ENCODE results near the gene PANX1. TPM values are rescaled to one million over a fixed set of nuclear protein-coding genes. Genes with fewer than 3 reads are reported as not detected.

Gene PANX1
- total and polyA plus RNA-seq, 10 of the 15 experiments (the other 5 are each of a cell fraction or from before 2014, with no cell fraction given): 3.3 to 18.7 (median 14.4) TPM

- TF ChIP-seq HSF1 (IDR thresholded peaks at IDR 0.05; ENCODE audit: low read depth, low read length): no peak
These were observed 49.7 kb downstream of the PANX1 start (continued) for GRCh38 chr11:94178331-94178730.

- Histone ChIP-seq H3K4me3 (no peak overlapping the region), H3K79me2 (ENCODE audit: control insufficient read depth, insufficient read depth, low read length) (no peaks in the 10 kb centered on the region), H3K36me3 (ENCODE audit: control insufficient read depth in 2 of 2, insufficient read depth in 2 of 2, low read length in 1 of 2) (peaks cover 3 to 20% of the 10 kb centered on the region in 2 experiments), H2AFZ (ENCODE audit: control insufficient read depth, low read depth, low read length) (no peak overlapping the region), H3K27me3 (replicated peaks in 1 of 2; ENCODE audit: control insufficient read depth in 2 of 2, insufficient read depth in 2 of 2, low read length in 1 of 2) (no peaks in the 10 kb centered on the region), H4K20me1 (ENCODE audit: control insufficient read depth, insufficient read depth) (no peaks in the 10 kb centered on the region), H3K4me2 (ENCODE audit: control insufficient read depth, insufficient read depth) (no peak overlapping the region), H3K9ac (ENCODE audit: control insufficient read depth, insufficient read depth, low read length) (no peak overlapping the region), H3K9me3 (replicated peaks; ENCODE audit: control insufficient read depth, insufficient read depth, low read length) (no peaks in the 10 kb centered on the region; the same call in 2 of the 3 replicates), H3K27ac (ENCODE audit: control insufficient read depth, insufficient read depth) (no peak overlapping the region), H3K4me1 (ENCODE audit: control insufficient read depth, insufficient read depth, low read length) (peaks cover 9% of the 10 kb centered on the region)
- intact Hi-C loops (cut with micrococcal nuclease; ENCODE audit: unreplicated experiment) (loop anchor here (5.0 kb wide), 3 partner anchors 93 to 257 kb away; no protein-coding TSS in a partner anchor), in situ Hi-C loops (cut with MboI) (loop anchor here (10.0 kb wide), 1 partner anchor 235 kb away; no protein-coding TSS in a partner anchor)
- no TSS peak for BruUV-seq (replicated peaks)
- TF ChIP-seq RB1 (IDR thresholded peaks at IDR 0.05; ENCODE audit: borderline replicate concordance) (no peak), NFYA (IDR thresholded peaks at IDR 0.05; ENCODE audit: borderline replicate concordance, low read depth, low read length) (no peak), CBFB (IDR thresholded peaks at IDR 0.05; ENCODE audit: low read depth) (no peak), HSF1 (IDR thresholded peaks at IDR 0.05; ENCODE audit: low read depth, low read length) (no peak)
- ChIA-PET RAD21 (ENCODE audit: unreplicated experiment) (no interaction called here), SMC1A (ENCODE audit: uncharacterized antibody, unreplicated experiment) (no interaction called here), POLR2A (no interaction called here), CTCF (interaction anchor here (0.6 to 1.3 kb wide), 2 partner anchors 12 to 375 kb away, joined by 3 read pairs; no protein-coding TSS in a partner anchor)
- FAIRE-seq (no peak), DNase-seq (ENCODE audit: low read depth, low spot score) (no peak), ATAC-seq (no peak)
- WGBS (ENCODE audit: insufficient coverage, insufficient replicate concordance, low lambda C conversion rate, missing lambda C conversion rate): 89% methylated on average over 12 of the region's 12 CpGs
These were observed 51.1 kb downstream of the PANX1 start for GRCh38 chr11:94179696-94180095.
